ENCODE results near the gene ME3.
"Not testable (repeated sequence)": the region's sequence is repeated elsewhere in the genome, so short reads cannot be mapped to it uniquely, and the experiment has no call there.

Gene ME3

DNA sequence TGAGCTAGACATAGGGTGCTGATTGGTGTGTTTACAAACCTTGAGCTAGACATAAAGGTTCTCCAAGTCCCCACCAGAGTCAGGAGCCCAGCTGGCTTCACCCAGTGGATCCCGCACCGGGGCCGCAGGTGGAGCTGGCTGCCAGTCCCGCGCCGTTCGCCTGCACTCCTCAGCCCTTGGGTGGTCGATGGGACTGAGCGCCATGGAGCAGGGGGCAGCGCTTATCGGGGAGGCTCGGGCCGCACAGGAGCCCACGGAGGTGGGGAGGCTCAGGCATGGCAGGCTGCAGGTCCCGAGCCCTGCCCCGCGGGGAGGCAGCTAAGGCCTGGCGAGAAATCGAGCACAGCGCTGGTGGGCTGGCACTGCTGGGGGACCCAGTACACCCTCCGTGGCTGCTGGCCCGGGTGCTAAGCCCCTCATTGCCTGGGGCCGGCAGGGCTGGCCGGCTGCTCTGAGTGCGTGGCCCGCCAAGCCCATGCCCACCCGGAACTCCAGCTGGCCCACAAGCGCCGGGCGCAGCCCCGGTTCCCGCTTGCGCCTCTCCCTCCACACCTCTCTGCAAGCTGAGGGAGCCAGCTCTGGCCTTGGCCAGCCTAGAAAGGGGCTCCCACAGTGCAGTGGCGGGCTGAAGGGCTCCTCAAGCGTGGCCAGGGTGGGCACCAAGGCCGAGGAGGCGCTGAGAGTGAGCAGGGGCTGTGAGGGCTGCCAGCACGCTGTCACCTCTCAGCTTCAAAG lies 238.9 kb downstream of the ME3 start:
- not testable (repeated sequence) for DNase-seq (ENCODE audit: low read depth in 2 of 2)

DNA sequence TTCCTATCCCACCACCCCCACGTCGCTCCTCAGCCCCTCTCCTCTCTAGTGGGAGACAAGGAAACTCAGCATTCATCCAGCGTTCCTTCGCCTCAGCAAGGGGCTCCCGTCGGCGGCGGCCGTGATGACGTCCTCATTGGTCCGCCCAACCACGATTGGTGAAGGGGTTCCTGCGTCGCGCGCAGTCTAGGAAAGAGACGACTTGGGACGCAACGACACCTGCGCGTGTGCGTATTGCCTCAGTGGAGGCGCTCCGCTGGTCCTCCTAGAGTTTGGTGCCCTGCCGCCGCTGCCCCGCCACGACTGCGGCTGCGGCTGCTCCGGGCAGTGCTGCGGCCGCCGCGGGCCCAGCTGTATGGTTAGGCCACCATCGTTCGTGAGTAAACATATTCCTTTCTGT lies 241.2 kb downstream of the ME3 start:
- no peak for DNase-seq (ENCODE audit: low read depth in 2 of 2)

DNA sequence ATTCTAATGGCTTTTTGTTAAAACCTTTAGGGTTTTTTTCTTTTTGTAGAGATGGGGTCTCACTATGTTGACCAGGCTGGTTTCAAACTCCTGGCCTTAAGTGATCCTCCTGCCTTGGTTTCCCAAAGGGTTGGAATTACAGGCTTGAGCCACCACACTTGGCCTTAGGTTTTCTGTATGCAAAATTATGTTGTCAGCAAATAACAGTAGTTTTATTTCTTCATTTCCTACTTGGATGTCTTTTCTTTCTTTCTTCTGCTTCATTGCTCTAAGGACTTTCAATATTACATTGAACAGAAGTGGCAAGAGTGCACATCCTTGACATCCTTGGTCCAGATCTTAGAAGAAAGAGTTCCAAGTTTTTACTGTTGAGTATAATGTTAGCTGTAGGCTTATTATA lies 245.0 kb downstream of the ME3 start:
- DNase-seq (ENCODE audit: low read depth in 2 of 2): no peak

DNA sequence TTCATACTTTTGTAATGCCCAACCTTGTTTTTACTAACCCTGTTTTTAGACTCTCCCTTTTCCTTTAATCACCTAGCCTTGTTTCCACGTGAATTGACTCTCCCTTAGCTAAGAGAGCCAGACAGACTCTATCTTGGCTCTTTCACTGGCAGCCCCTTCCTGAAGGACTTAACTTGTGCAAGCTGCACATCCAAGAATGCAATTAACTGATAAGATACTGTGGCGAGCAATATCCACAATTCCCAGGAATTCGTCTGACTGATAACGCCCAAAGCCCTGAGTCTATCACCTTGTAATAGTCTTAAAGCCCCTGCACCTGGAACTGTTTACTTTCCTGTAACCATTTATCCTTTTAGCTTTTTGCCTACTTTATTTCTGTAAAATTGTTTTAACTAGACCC lies 248.9 kb downstream of the ME3 start:
- not testable (repeated sequence) for DNase-seq (ENCODE audit: low read depth in 2 of 2)

DNA sequence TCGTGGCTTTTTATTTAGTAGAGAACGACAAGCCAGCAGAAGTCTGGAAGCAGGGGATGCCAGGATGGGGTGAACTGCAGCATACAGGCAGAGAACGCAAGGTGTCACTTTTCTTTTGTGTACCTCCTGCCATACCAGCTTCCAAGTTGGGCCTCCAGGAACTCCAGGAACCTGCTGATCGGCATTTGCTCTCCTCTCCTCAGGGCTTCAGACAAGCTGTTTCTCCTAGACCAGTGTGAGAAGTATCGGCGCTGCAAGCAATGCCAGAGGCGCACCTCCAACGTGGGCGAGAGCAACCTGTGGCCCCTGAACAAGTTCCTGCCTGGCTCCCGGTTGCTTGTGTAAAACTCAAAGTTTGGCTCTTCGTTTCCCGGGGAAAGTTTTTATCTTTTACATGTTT lies 250.0 kb downstream of the ME3 start:
- no peak for DNase-seq (ENCODE audit: low read depth in 2 of 2)

DNA sequence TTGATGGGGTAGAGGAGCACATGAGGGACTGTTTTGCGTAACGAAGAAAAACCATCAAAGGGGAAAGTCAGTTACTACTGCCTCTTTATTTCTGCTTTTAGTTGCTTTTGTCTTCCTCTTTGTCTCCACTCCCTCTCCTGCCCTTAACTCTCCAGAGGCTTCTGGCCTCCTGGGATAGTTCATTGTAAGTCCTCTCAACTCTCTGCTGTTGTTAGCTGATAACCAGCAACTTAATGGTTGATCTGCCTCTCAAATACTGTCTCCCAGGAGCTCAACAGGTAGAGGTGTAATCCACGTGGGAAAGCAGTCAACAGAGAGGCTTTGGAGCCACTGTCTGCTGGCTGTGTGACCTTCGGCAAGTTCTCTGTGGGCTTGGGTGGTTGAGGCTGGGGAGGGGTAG lies 250.5 kb downstream of the ME3 start:
- DNase-seq (ENCODE audit: low read depth in 2 of 2): no peak

DNA sequence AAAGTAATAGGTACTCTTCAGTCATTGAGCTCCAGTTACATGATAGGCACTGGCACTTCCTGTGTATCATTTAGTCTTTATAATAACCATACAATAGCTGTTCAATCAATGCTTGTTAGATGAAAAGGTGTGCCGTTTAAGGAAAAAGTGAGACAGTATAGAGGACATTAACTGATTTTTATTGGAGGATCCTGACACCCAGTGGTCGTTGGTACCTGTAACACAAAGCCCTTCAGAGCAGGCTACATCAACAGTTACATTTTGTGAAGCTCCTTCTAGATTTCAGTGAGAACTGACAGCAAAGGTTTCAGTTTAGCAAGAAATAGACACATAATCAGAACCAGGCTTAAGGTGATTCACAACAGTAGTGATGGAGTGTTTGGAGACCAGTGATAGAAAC lies 253.5 kb downstream of the ME3 start:
- DNase-seq (ENCODE audit: low read depth in 2 of 2): no peak

DNA sequence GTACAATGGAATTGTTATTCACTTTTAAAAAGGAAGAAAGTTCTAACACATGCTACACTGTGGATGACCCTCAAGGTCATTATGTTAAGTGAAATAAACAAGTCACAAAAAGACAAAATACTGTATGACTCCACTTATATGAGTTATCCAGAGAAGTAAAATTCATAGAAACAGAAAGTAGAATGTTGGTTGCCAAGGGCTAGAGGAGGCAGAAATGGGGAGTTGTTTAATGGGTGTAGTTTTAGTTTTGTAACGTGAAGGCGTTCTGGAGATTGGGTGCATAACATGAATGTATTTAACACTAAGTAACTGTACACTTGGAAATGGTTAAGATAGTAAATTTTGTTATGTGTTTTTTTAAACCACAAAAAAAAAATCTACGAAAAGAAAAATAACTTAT lies 253.9 kb downstream of the ME3 start:
- no peak for DNase-seq (ENCODE audit: low read depth in 2 of 2)

DNA sequence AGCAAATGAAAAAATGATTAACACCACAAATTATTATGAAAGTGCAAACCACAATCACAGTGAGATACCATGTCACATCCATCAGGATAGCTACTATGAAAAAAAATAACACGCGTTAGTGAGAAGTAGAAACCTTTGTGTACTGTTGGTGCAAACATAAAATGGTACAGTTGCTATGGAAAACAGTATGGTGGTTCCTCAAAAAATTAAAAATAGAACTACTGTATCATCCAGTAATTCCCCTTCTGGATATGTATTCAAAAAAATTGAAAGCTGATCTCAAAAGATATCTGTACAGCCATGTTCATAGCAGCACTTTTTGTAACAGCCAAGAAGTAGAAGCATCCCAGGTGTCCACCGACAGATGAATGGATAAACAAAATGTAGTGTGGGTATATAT lies 254.3 kb downstream of the ME3 start:
- DNase-seq (ENCODE audit: low read depth in 2 of 2): no peak

DNA sequence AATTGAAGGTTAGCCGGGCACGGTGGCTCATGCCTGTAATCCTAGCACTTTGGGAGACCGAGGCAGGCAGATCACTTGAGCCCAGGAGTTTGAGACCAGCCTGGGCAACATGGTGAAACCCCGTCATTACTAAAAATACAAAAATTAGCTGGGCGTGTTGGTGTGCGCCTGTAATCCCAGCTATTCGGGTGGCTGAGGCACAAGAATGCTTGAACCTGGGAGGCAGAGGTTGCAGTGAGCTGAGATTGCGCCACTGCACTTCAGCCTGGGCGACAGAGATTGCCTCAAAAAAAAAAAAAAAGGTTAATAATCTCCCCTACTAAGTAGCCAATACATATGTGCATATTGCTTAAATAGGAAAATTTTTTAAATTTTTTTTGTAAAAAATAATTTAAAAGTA lies 255.5 kb downstream of the ME3 start:
- not testable (repeated sequence) for DNase-seq (ENCODE audit: low read depth in 2 of 2)

DNA sequence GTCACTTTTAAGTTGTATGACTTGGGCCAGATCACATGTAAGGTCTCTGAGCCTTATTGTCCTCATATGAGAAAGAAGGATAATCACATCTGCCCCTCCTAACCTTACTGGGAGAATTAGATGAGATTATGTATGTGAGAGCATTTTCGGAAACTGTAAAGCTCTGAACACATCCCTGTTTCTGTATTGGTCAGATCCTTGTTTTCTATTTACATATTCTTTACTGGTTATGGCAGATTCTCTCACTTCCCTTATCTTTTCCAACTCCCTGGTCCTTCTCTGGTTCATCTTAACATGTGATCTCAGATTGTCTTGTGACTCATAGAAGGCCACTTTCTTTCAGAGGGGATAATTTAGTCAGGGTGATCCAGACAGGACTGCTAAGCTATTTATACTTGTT lies 255.9 kb downstream of the ME3 start:
- DNase-seq (ENCODE audit: low read depth in 2 of 2): no peak

DNA sequence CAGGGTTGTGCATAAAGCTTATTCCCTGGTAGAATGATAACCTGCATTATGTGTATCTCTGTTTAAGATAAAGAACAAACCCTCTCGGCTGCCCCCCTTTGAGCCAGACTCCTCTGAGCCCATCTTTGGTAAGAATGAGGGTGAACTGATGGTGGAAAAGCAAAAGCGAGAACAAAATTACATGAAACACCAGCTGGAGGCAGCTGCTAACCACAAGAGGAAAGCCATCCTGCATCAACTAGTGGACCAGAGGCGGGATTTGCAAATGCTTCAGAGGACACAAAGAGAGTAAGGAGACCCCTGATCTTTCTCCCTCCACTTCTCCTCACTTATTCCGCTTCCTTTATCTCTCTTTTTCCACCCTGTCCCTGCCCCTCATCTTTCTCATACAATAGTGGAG lies 257.4 kb downstream of the ME3 start:
- no peak for DNase-seq (ENCODE audit: low read depth in 2 of 2)

DNA sequence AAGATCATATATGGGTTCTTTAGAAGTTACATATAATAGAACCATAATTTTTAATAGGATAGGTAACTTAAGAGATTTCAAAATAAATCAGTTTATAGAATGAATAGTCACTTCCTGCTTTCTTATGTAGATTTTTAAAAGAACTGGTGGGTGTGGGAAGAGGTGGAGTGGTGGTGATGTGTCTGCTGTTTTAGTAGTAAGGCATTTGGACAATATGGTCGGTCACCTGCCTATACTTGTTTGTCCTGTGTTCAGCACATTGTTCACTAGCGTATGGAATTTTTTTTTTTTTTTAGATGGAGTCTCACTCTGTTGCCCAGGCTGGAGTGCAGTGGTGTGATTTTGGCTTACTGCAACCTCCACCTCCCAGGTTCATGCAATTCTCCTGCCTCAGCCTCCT lies 258.4 kb downstream of the ME3 start:
- no peak for DNase-seq (ENCODE audit: low read depth in 2 of 2)

DNA sequence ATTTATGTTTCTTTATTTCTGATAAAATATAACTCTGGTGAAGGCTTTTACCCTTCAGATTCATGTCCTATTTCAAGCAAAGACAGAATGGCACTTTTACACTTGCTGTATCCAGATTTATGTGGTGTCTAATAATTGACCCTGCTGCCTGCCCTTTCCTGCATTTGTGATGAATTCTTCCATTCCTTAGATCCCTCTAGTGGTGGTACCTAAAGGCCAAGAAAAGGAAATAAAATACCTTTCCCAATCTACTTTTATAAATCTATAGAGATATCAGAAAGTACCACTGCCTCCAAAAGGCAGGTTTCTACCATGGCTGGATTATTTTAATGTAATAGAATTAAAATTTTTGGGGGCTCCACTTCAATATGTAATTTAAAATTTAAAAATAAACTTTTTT lies 263.6 kb downstream of the ME3 start:
- no peak for DNase-seq (ENCODE audit: low read depth in 2 of 2)

DNA sequence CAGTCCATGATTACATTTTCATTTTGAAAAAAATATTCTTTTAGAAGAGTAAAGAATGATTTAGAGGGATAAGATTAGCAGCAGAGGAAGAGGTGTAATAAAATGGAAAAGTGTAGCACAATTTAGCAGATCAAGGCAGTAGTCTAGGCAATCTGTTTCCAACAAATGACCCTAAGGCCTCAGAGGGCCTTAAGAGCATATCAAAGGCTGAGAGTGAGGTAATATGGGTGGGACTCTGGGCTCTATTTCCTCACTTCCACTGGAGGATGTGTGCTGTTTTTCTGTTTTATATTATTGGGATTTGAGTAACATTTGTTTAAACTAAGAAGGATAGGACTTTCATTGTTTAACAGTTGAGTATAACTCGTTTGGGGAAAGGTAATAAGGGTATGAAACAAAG lies 269.0 kb downstream of the ME3 start:
- DNase-seq (ENCODE audit: low read depth in 2 of 2): no peak

DNA sequence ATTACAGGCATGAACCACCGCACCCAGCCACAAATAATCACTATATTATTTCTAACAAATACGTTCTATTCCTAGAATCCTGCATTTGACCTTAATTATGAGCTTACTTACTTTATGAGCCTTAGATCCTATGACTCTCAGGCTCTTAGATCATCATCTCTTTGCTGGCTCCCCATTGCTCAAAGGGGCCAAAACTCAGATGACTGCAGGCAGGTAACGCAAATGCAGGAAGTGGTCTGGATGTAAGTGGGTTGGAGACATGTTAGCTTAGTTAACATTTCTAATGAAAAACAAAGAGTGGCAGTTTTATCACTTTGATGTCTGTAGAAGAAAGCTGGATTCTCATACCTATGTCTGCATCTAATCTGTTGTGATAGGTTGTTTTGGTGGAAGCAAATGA lies 274.3 kb downstream of the ME3 start:
- DNase-seq (ENCODE audit: low read depth in 2 of 2): no peak

DNA sequence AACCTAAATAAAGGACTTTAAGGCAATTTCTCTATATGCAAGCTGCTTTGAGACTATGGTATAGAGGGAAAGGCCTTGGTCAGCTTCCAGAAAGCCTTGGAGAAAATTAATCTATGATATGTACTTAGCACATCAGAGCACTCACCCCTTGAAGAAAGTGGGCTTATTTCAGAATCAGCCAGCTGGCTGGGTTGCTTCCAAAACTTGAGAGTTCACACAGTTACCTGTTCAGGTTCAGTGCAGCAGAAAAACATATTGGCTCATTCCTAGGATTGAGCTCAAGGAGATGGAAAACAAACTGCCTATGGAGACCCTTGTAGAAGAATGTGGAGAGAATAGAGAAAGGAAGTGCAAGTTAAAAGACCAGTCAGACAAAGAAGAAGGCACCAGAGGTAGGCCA lies 275.1 kb downstream of the ME3 start:
- DNase-seq (ENCODE audit: low read depth in 2 of 2): no peak

DNA sequence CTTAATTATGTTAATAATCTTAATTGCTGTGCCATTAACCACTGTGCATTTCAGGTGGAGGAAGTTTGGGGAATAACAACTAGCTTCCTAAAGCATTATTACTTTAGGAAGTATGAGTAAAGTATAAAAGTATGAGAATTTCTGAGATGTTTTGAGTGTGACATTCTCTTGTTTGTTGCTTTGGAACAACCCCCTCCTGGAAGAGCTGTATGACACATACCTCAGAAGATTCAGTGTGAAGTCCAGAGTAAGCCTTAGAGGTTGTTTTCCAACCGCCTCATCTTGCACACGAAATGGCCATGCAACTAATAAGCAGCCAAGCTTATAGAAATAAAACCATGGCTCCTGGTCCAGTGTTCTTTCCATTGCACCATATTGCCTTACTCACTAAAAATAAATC lies 276.0 kb downstream of the ME3 start:
- DNase-seq (ENCODE audit: low read depth in 2 of 2): no peak

DNA sequence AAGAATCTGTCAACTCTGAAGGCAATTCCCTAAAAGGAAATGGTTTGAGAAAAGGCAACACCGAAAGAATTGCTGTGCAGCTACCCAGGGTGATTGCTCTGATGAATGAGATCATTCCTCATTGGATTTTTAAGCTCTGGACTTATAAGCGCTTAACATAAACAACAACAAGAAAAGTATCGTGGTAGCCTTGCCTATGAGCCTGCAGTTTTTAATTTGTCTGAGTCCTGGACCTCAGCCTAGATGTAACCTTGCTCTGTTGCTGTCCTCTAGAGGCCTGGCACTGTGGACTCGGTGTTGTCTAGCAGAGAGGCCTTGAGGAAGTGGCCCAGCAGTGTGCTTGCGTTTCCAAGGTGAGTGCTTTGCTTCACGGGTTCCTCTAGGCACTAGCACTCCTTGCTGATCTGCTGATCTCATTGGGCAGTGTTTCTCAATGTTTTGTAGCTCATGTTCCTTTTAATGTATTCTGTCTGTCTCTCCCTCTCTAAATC lies 277.3 kb downstream of the ME3 start:
- no peak for DNase-seq (ENCODE audit: low read depth in 2 of 2)
